GM12874 (cell line): Measurements from ENCODE around the gene TWIST2.

ENCODE experiments used
- CTCF ChIP-seq: IDR thresholded peaks from 2 replicates; pipeline ENCODE4 v1.5.1; 2011; ENCODE audit warnings: low read depth, mild to moderate bottlenecking, control low read depth, low read length, moderate library complexity; ENCODE audit not compliant: insufficient read depth

TWIST2 gene

GRCh38 chr2:238894950-238895298 is 47.0 kb downstream of the TWIST2 start:
- TF ChIP-seq CTCF, result no peak

DNA sequence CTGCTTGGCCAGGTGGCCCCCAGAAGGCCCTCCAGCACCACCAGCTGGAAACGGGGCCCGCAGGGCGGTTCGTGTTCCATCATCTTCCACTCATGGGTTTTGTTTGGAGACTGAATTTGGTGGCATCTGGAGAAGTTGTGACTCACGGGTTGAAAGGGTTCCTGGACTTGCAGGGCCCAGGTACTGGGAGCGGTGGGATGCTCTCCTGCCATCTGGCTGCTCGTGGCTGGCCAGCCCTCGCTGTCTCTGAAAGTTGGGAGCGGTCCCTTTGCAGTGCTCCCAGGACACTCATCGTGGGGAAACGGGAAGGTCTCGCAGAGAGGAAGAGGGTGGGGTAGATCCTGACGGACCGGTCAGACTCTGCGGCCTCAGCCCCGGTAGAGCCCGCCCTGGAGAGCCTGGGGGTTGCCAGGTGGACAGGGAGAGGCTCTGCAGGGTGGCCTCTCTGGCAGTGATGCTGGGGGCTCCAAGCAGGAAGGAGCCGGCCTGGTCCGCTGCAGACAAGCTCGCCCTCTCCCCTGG is 47.5 kb downstream of the TWIST2 start:
- no peak for TF ChIP-seq CTCF

DNA sequence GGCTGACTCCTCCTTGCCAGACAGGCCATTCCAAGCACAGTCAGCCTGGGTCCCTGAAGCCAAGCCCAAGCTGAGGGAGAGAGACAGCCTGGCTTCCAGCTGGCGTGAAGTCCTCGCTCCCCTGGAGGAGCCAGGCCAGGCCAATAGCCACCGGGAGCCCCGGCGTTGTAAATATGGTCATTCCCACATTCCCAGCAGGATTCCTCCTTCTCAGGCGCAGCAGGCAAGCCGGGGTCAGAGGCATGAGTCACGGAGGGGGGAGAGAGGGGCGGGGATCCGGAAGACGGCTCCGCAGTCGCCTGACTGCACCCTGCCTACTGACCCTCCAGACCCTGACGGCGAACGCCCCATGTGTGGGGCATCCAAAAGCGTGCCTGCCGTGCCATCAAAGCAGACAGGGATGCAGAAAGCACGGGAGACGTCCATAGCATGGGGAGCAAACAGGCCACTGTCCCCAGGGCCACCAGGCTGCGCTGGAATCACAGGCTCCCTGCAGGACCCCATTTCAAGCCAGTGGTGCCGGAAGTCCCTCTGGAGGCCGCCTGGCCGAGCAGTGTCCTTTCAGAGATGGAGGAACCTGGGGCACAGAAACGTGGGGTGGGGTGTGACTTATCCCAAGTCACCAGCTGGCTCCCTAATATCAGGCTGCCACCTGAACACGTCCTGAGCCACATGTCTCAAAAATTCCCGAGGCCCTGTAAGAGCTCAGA is 48.2 kb downstream of the TWIST2 start:
- no peak for TF ChIP-seq CTCF

- no peak for TF ChIP-seq CTCF
Observed at GRCh38 chr2:238896641-238897040, 48.8 kb downstream of the TWIST2 start.

GRCh38 chr2:238897122-238897880 is 49.4 kb downstream of the TWIST2 start:
- no peak for TF ChIP-seq CTCF

DNA sequence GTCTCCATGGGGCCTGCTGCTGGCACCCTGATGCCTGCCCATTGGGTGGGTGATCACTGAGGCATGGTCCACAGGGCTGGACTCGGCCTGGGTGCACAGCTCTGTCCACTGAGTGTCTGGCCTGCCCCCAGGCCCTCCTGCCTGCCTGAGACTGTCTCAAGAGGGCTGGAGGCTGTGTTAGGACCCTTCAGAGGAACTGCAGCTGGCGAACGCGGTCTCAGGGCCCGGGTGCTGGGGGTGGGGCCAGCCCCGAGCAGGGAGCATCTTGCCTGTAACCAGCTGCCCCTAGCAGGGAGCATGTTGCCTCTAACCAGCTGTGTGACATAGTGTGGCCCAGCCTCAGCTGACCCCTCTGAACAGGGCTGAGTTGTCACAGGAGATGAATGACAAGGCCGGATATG is 50.0 kb downstream of the TWIST2 start:
- no peak for TF ChIP-seq CTCF

- TF ChIP-seq CTCF, result no peak
Observed at GRCh38 chr2:238898534-238899281, 50.8 kb downstream of the TWIST2 start.
